Stomach (tissue), 9 donors: ENCODE measurements around the gene GBP5. TPM values are rescaled to one million over a fixed set of nuclear protein-coding genes. Genes with fewer than 3 reads are reported as not detected.
A peak's percentile ranks its signal among the peaks of the same experiment; 100 is the strongest.

Experiments
- DNase-seq, 2 donors: peaks; one replicate each; pipeline versions ENCODE4 v3.0.0 to v3.0.0-alpha.2; 2013 to 2019
- H3K27ac ChIP-seq, 5 donors: fragments of 200-600 bp in 4 of 5; sonication (generic) in 4 of 5; one replicate each; pipeline ENCODE4 v1.5.1; 2013 to 2019; ENCODE audit warnings: mild to moderate bottlenecking in 1 of 5, moderate library complexity in 1 of 5
- H3K27me3 ChIP-seq, 3 donors: fragments of 200-600 bp; sonication (generic); one replicate each; pipeline ENCODE4 v1.5.1; 2017 to 2019; ENCODE audit warnings: mixed run types in 1 of 3
- H3K36me3 ChIP-seq, 4 donors: fragments of 200-600 bp; sonication (generic); 1 replicate in 3 of 4; 2 replicates in 1 of 4; pipeline ENCODE4 v1.5.1; 2016 to 2019
- H3K4me1 ChIP-seq, 4 donors: fragments of 200-600 bp; sonication (generic); one replicate each; pipeline ENCODE4 v1.5.1; 2016 to 2019
- H3K4me3 ChIP-seq, 4 donors: fragments of 200-600 bp; sonication (generic) in 3 of 4; one replicate each; pipeline ENCODE4 v1.5.1; 2016 to 2019; ENCODE audit warnings: mild to moderate bottlenecking in 1 of 4
- H3K9me3 ChIP-seq, 4 donors: fragments of 200-600 bp; sonication (generic); one replicate each; pipeline ENCODE4 v1.5.1; 2016 to 2019
- CTCF ChIP-seq, 7 experiments: fragments of 450-650 bp in 4 of 7; fragments of 200-600 bp in 3 of 7; sonication (generic) in 3 of 7; IDR thresholded peaks; one replicate each; pipeline ENCODE4 v1.5.1; 2016 to 2019; ENCODE audit warnings: antibody characterized with exemption in 7 of 7, control low read depth in 2 of 7, mild to moderate bottlenecking in 1 of 7
- EP300 ChIP-seq: sonication (generic); formaldehyde crosslinking; IDR thresholded peaks from one replicate; pipeline ENCODE4 v1.6.1; 2017; ENCODE audit warnings: antibody characterized with exemption
- POLR2A ChIP-seq, 4 donors: fragments of 450-650 bp; IDR thresholded peaks; one replicate each; pipeline ENCODE4 v1.6.1; 2016; ENCODE audit warnings: antibody characterized with exemption in 4 of 4, control low read depth in 2 of 4, mild to moderate bottlenecking in 1 of 4, moderate library complexity in 1 of 4
- POLR2AphosphoS5 ChIP-seq, 3 donors: sonication (generic); formaldehyde crosslinking; IDR thresholded peaks; one replicate each; pipeline ENCODE4 v1.6.1; 2016; ENCODE audit warnings: antibody characterized with exemption in 3 of 3
- WGBS, 5 donors: extraction: QIAGEN DNeasy Blood & Tissue Kit in 3 of 5; methylation state at CpG; one replicate each; pipeline versions ENCODE4 v1.1.5 to v1.1.7; 2013 to 2018; 5-methylcytosine and 5-hydroxymethylcytosine counted together
- intact Hi-C: fragments of 100-400 bp; cut with DNase I; formaldehyde crosslinking; loops from one replicate; pipeline ENCODE4 v1.15.1; 2023; ENCODE audit warnings: low total_unique reads
- polyA plus RNA-seq, 3 donors: library from polyadenylated mRNA; stranded (reverse); fragments of 200-250 nt; gene quantifications; one replicate each; pipeline ENCODE4 v1.2.3, GENCODE V29; 2013
- total RNA-seq, 5 donors: library from RNA; depleted of rRNA; stranded (reverse); fragments of >200 nt; gene quantifications; one replicate each; pipeline versions ENCODE4 v1.1.0 to v1.2.3, GENCODE V29; 2014 to 2016
- donor health status: healthy with polysubstance abuse.
- donor health status: Bipolar disorder and iron deficiency.
- donor health status: healthy.

Gene GBP5
- total and polyA plus RNA-seq, 8 donors, result 0.75 to 28.6 (median 2.5) TPM; not detected in 2

GRCh38 chr1:89279011-89279466 lies 6.4 kb upstream of the GBP5 start:
- H3K9me3 ChIP-seq, result peaks cover 0 to under 1% (median 0%) of the 10 kb centered on the region in 4 donors
- H3K27me3 ChIP-seq, result no peaks in the 10 kb centered on the region
- TF ChIP-seq POLR2AphosphoS5 (IDR thresholded peaks at IDR 0.05) (no peak), POLR2A (IDR thresholded peaks at IDR 0.05) (no peak)
- H3K4me3 ChIP-seq, result no peak overlapping the region
- intact Hi-C loops, result no loop called here
- H3K4me1 ChIP-seq, result peaks cover 0 to 9% (median 2%) of the 10 kb centered on the region in 4 donors
- WGBS, 5 donors, result 72 to 81% (median 77%) methylated on average over 6 of the region's 6 CpGs
- no peak for DNase-seq
- no peaks in the 10 kb centered on the region for H3K36me3 ChIP-seq
- peak overlapping the region in 2 of 5 donors; percentile 8 to 35 for H3K27ac ChIP-seq

GRCh38 chr1:89277725-89278124 lies 5.1 kb upstream of the GBP5 start:
- no peak for DNase-seq
- Histone ChIP-seq H3K9me3 (no peaks in the 10 kb centered on the region), H3K4me3 (no peak overlapping the region), H3K27me3 (no peaks in the 10 kb centered on the region), H3K4me1 (peaks cover 0 to 9% (median 2%) of the 10 kb centered on the region in 4 donors), H3K36me3 (no peaks in the 10 kb centered on the region), H3K27ac (peak overlapping the region in 1 of 5 donors; percentile 9)
- WGBS, 5 donors, result 65 to 77% (median 74%) methylated on average over 3 of the region's 3 CpGs
- TF ChIP-seq CTCF (IDR thresholded peaks at IDR 0.05) (no peak), POLR2A (IDR thresholded peaks at IDR 0.05) (no peak), POLR2AphosphoS5 (IDR thresholded peaks at IDR 0.05) (no peak), EP300 (no peak)
- intact Hi-C loops, result no loop called here

GRCh38 chr1:89276690-89277089 lies 4.0 kb upstream of the GBP5 start:
- H3K9me3 ChIP-seq, result no peaks in the 10 kb centered on the region
- H3K27ac ChIP-seq, result no peak overlapping the region
- 42 to 93% (median 58%) methylated on average over 3 of the region's 3 CpGs for WGBS, 5 donors
- no peak overlapping the region for H3K4me3 ChIP-seq
- DNase-seq, result no peak
- intact Hi-C loops, result no loop called here
- H3K27me3 ChIP-seq, result no peaks in the 10 kb centered on the region
- peaks cover 0 to 9% (median 2%) of the 10 kb centered on the region in 4 donors for H3K4me1 ChIP-seq
- TF ChIP-seq POLR2A (IDR thresholded peaks at IDR 0.05), result no peak
- TF ChIP-seq POLR2AphosphoS5 (IDR thresholded peaks at IDR 0.05), result no peak
- TF ChIP-seq CTCF (IDR thresholded peaks at IDR 0.05), result peak in 1 of 7 experiments; percentile 8
- TF ChIP-seq EP300, result no peak
- H3K36me3 ChIP-seq, result no peaks in the 10 kb centered on the region

- Histone ChIP-seq H3K27ac (peak overlapping the region in 4 of 5 donors; percentile 3 to 51 (median 36)), H3K36me3 (no peaks in the 10 kb centered on the region), H3K9me3 (no peaks in the 10 kb centered on the region), H3K4me3 (no peak overlapping the region), H3K27me3 (no peaks in the 10 kb centered on the region), H3K4me1 (peaks cover 0 to 9% (median 2%) of the 10 kb centered on the region in 4 donors)
- TF ChIP-seq EP300, result no peak
- peak in 1 of 3 donors; percentile 3 for TF ChIP-seq POLR2AphosphoS5 (IDR thresholded peaks at IDR 0.05)
- TF ChIP-seq POLR2A (IDR thresholded peaks at IDR 0.05), result no peak
- intact Hi-C loops, result no loop called here
- WGBS, 5 donors, result 40 to 53% (median 49%) methylated on average over 2 of the region's 2 CpGs
- peak in 1 of 2 donors; percentile 49 for DNase-seq
Measured at GRCh38 chr1:89274411-89274857, 1.8 kb upstream of the GBP5 start.

- no peaks in the 10 kb centered on the region for H3K9me3 ChIP-seq
- WGBS, 5 donors, result 60 to 94% (median 92%) methylated on average over 3 to 13 of the region's 13 CpGs
- no peaks in the 10 kb centered on the region for H3K27me3 ChIP-seq
- no peak for DNase-seq
- no peak overlapping the region for H3K4me3 ChIP-seq
- intact Hi-C loops, result no loop called here
- TF ChIP-seq CTCF (IDR thresholded peaks at IDR 0.05) (no peak), POLR2AphosphoS5 (IDR thresholded peaks at IDR 0.05) (no peak), POLR2A (IDR thresholded peaks at IDR 0.05) (no peak), EP300 (no peak)
- no peaks in the 10 kb centered on the region for H3K36me3 ChIP-seq
- peaks cover 0 to 9% (median 2%) of the 10 kb centered on the region in 4 donors for H3K4me1 ChIP-seq
- H3K27ac ChIP-seq, result peak overlapping the region in 1 of 5 donors; percentile 15
Measured at GRCh38 chr1:89273324-89273778, 691 bp upstream of the GBP5 start.
